WTC11 (cell line): Measurements from ENCODE around the gene H6PD. TPM values are rescaled to one million over a fixed set of nuclear protein-coding genes. Genes with fewer than 3 reads are reported as not detected.

Source experiments
- ATAC-seq: fragments of 200-7000 bp; cut with Tn5 transposase; 2 replicates; pipeline ENCODE4 v1.10.0; 2021; ENCODE audit warnings: mild to moderate bottlenecking, moderate library complexity
- CTCF ChIA-PET: fragments of 300-600 bp; sonication (Branson Sonifier 250); formaldehyde crosslinking; loops from one replicate; lab custom pipeline; 2021; ENCODE audit warnings: antibody characterized with exemption; lab: Charles Lee
- POLR2A ChIA-PET: fragments of 350-600 bp; sonication (Branson Sonifier 250); formaldehyde crosslinking; loops from one replicate; lab custom pipeline; 2021; ENCODE audit warnings: antibody characterized with exemption; lab: Charles Lee
- DNase-seq: peaks from one replicate; pipeline ENCODE4 v3.0.0; 2021; ENCODE audit warnings: low spot score
- H3K27ac Mint-ChIP-seq: 2 replicates; pipeline ENCODE4 v1.8.0; 2021; ENCODE audit warnings: mixed read lengths
- H3K27me3 Mint-ChIP-seq: 2 replicates; pipeline ENCODE4 v1.8.0; 2021; ENCODE audit warnings: low read depth, mild to moderate bottlenecking, moderate library complexity, mixed read lengths
- H3K36me3 Mint-ChIP-seq: 2 replicates; pipeline ENCODE4 v1.8.0; 2021; ENCODE audit warnings: mixed read lengths
- H3K4me1 Mint-ChIP-seq: 2 replicates; pipeline ENCODE4 v1.8.0; 2022; ENCODE audit warnings: mixed read lengths
- H3K4me3 Mint-ChIP-seq: 2 replicates; pipeline ENCODE4 v1.8.0; 2021; ENCODE audit warnings: mild to moderate bottlenecking, moderate library complexity, mixed read lengths
- H3K9me3 Mint-ChIP-seq: 2 replicates; pipeline ENCODE4 v1.8.0; 2021; ENCODE audit warnings: mixed read lengths
- CBFB ChIP-seq: sonication (generic); formaldehyde crosslinking; IDR thresholded peaks from 2 replicates; pipeline ENCODE4 v1.8.1; 2022; ENCODE audit warnings: mild to moderate bottlenecking, low read depth, missing genetic modification reagents
- CTCF ChIP-seq: fragments of 200-600 bp; IDR thresholded peaks from 2 replicates; pipeline ENCODE4 v1.8.0; 2022; ENCODE audit warnings: antibody characterized with exemption
- E2F4 ChIP-seq: sonication (generic); formaldehyde crosslinking; IDR thresholded peaks from 2 replicates; pipeline ENCODE4 v1.8.1; 2022; ENCODE audit warnings: low read depth, mild to moderate bottlenecking, moderate library complexity, missing genetic modification reagents, borderline replicate concordance
- ESRRA ChIP-seq: sonication (generic); formaldehyde crosslinking; IDR thresholded peaks from 2 replicates; pipeline ENCODE4 v1.8.1; 2022; ENCODE audit warnings: mild to moderate bottlenecking, missing genetic modification reagents, borderline replicate concordance
- GTF2I ChIP-seq: fragments of 250-450 bp; sonication (Bioruptor Pico); conservative IDR thresholded peaks from 2 replicates; pipeline ENCODE4 v1.4.0; 2021; ENCODE audit warnings: mild to moderate bottlenecking
- IRF1 ChIP-seq: sonication (generic); formaldehyde crosslinking; IDR thresholded peaks from 2 replicates; pipeline ENCODE4 v1.8.0; 2023; ENCODE audit warnings: missing genetic modification reagents
- KAT7 ChIP-seq: sonication (generic); formaldehyde crosslinking; IDR thresholded peaks from 2 replicates; pipeline ENCODE4 v1.8.1; 2023; ENCODE audit warnings: missing genetic modification reagents, mild to moderate bottlenecking, borderline replicate concordance
- MAX ChIP-seq: sonication (generic); formaldehyde crosslinking; IDR thresholded peaks from 2 replicates; pipeline ENCODE4 v1.8.0; 2022; ENCODE audit warnings: mild to moderate bottlenecking, missing genetic modification reagents
- MYBL2 ChIP-seq: sonication (generic); formaldehyde crosslinking; IDR thresholded peaks from 2 replicates; pipeline ENCODE4 v1.8.1; 2023; ENCODE audit warnings: mild to moderate bottlenecking, moderate library complexity, missing genetic modification reagents
- PRRX2 ChIP-seq: fragments of 250-450 bp; sonication (Bioruptor Pico); IDR thresholded peaks from 2 replicates; pipeline ENCODE4 v1.8.0; 2021; ENCODE audit warnings: mild to moderate bottlenecking
- RELA ChIP-seq: sonication (generic); formaldehyde crosslinking; IDR thresholded peaks from 2 replicates; pipeline ENCODE4 v1.8.1; 2022; ENCODE audit warnings: missing genetic modification reagents, mild to moderate bottlenecking, borderline replicate concordance
- STAT6 ChIP-seq: sonication (generic); formaldehyde crosslinking; conservative IDR thresholded peaks from 2 replicates; pipeline ENCODE4 v1.8.1; 2023; ENCODE audit warnings: mild to moderate bottlenecking, low read depth, missing genetic modification reagents, moderate library complexity
- USF2 ChIP-seq: sonication (generic); formaldehyde crosslinking; IDR thresholded peaks from 2 replicates; pipeline ENCODE4 v1.8.1; 2023; ENCODE audit warnings: mild to moderate bottlenecking, missing genetic modification reagents, moderate library complexity
- ZMAT4 ChIP-seq: fragments of 250-450 bp; sonication (Bioruptor Pico); IDR thresholded peaks from 2 replicates; pipeline ENCODE4 v1.9.0; 2021; ENCODE audit warnings: mild to moderate bottlenecking
- ZNF121 ChIP-seq: sonication (generic); formaldehyde crosslinking; IDR thresholded peaks from 2 replicates; pipeline ENCODE4 v1.8.0; 2023; ENCODE audit warnings: missing genetic modification reagents
- ZNF512 ChIP-seq: sonication (generic); formaldehyde crosslinking; IDR thresholded peaks from 2 replicates; pipeline ENCODE4 v1.8.1; 2022; ENCODE audit warnings: missing genetic modification reagents, borderline replicate concordance
- ZSCAN18 ChIP-seq: fragments of 250-450 bp; sonication (Bioruptor Pico); IDR thresholded peaks from 2 replicates; pipeline ENCODE4 v2.1.2; 2022; ENCODE audit warnings: mild to moderate bottlenecking, moderate library complexity
- total RNA-seq: library from RNA; stranded (reverse); gene quantifications from 3 replicates; pipeline ENCODE4 v1.2.3, GENCODE V29; 2021

Gene H6PD
- total RNA-seq, 1 experiment from 2014 or later: 7.4 TPM

GRCh38 chr1:9239622-9240401 lies 5.2 kb downstream of the H6PD start (continued):
- TF ChIP-seq USF2: no peak
- no peak for TF ChIP-seq CTCF
- TF ChIP-seq MAX (CRISPR knock-in tag): no peak

- no peaks in the 10 kb centered on the region for H3K9me3 Mint-ChIP-seq
- no peaks in the 10 kb centered on the region for H3K36me3 Mint-ChIP-seq
- H3K27ac Mint-ChIP-seq: peak overlapping the region; percentile 5; the same call in 1 of the 2 replicates
- no peak for DNase-seq
- no peaks in the 10 kb centered on the region for H3K27me3 Mint-ChIP-seq
- ChIA-PET CTCF (interaction anchor here (1.4 to 5.1 kb wide), 2 partner anchors 8 to 26 kb away, joined by 5 to 31 read pairs; no protein-coding TSS in a partner anchor), POLR2A (no interaction called here)
- peak; percentile 56 for ATAC-seq
- no peak for TF ChIP-seq STAT6 (CRISPR knock-in tag)
- TF ChIP-seq ZNF121 (CRISPR knock-in tag): peak; percentile 94
- no peak for TF ChIP-seq ZNF512 (CRISPR knock-in tag)
- TF ChIP-seq PRRX2: no peak
- TF ChIP-seq GTF2I (CRISPR knock-in tag): 0 out of 2 replicates have a peak, but pooled peaks have one; percentile 64
- no peak for TF ChIP-seq KAT7
- H3K4me1 Mint-ChIP-seq: peaks cover 34% of the 10 kb centered on the region
- H3K4me3 Mint-ChIP-seq: no peak overlapping the region
Observed at GRCh38 chr1:9240914-9241820, 6.6 kb downstream of the H6PD start.

- no peaks in the 10 kb centered on the region for H3K9me3 Mint-ChIP-seq
- no peaks in the 10 kb centered on the region for H3K27me3 Mint-ChIP-seq
- no peak for ATAC-seq
- ChIA-PET CTCF (interaction anchor here (0.7 to 5.1 kb wide), 3 partner anchors 7 to 231 kb away, joined by 3 to 31 read pairs (median 4); partner anchors contain the start of gene H6PD), POLR2A (no interaction called here)
- peaks cover 34% of the 10 kb centered on the region for H3K4me1 Mint-ChIP-seq
- no peak for DNase-seq
- H3K27ac Mint-ChIP-seq: no peak overlapping the region; the same call in 1 of the 2 replicates
- no peaks in the 10 kb centered on the region for H3K36me3 Mint-ChIP-seq
- H3K4me3 Mint-ChIP-seq: no peak overlapping the region
- TF ChIP-seq ESRRA: no peak
- no peak for TF ChIP-seq E2F4 (CRISPR knock-in tag)
- TF ChIP-seq ZMAT4 (CRISPR knock-in tag): no peak
- no peak for TF ChIP-seq IRF1 (CRISPR knock-in tag)
- TF ChIP-seq RELA: no peak
- TF ChIP-seq PRRX2: no peak
- TF ChIP-seq MYBL2: no peak
- TF ChIP-seq CBFB (CRISPR knock-in tag): no peak
- TF ChIP-seq ZSCAN18 (CRISPR knock-in tag): no peak
Observed at GRCh38 chr1:9241891-9242290, 7.3 kb downstream of the H6PD start.
